ENCODE data around the gene ZNF32.
"Not testable (repeated sequence)": the region's sequence is repeated elsewhere in the genome, so short reads cannot be mapped to it uniquely, and the experiment has no call there.

Gene ZNF32

DNA sequence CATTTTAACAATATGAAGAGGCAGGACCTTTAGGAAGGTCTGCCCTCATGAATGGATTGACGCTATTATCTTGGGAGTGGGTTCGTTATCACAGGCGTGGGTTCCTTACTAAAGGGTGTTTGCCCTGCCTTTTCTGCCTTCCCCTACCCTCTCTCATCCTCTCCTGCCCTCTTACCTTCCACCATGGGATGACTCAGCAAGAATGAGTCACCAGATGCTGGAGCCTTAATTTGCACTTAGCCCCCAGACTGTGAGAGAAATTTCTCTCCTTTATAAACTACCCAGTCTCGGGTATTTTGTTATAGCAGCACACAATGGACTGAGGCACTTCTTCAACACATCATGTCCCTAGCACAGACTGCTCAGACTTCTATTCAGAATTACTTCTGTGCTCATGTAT, 31.4 kb upstream of the ZNF32 start:
- no peak for DNase-seq

GRCh38 chr10:43679509-43679908, 30.8 kb upstream of the ZNF32 start:
- no peak for DNase-seq

GRCh38 chr10:43678654-43679053, 30.0 kb upstream of the ZNF32 start:
- DNase-seq, result no peak

DNA sequence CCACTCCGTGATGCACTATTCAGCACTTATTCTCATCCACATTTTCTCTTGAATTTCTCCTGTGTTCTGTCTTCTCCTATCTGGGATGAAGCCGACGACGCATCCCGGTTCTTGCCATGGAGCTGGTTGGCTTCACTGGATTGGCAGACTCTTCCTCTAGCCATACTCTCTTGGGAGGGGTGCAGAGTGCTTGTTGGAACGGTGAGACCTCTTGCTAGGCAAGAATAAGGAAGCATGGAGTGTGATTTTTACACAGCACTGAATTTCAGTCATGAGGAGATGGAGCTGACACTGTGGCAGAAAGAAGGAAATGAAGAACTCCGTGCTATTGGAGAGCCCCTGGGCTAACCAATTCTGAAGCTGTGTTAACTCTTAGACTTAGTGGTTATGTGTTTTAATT, 28.2 kb upstream of the ZNF32 start:
- no peak for DNase-seq

GRCh38 chr10:43676331-43676730, 27.6 kb upstream of the ZNF32 start:
- DNase-seq, result no peak

- no peak for DNase-seq
These were observed 26.0 kb upstream of the ZNF32 start for GRCh38 chr10:43674553-43675210.

GRCh38 chr10:43673471-43673870, 24.8 kb upstream of the ZNF32 start:
- DNase-seq, result no peak

DNA sequence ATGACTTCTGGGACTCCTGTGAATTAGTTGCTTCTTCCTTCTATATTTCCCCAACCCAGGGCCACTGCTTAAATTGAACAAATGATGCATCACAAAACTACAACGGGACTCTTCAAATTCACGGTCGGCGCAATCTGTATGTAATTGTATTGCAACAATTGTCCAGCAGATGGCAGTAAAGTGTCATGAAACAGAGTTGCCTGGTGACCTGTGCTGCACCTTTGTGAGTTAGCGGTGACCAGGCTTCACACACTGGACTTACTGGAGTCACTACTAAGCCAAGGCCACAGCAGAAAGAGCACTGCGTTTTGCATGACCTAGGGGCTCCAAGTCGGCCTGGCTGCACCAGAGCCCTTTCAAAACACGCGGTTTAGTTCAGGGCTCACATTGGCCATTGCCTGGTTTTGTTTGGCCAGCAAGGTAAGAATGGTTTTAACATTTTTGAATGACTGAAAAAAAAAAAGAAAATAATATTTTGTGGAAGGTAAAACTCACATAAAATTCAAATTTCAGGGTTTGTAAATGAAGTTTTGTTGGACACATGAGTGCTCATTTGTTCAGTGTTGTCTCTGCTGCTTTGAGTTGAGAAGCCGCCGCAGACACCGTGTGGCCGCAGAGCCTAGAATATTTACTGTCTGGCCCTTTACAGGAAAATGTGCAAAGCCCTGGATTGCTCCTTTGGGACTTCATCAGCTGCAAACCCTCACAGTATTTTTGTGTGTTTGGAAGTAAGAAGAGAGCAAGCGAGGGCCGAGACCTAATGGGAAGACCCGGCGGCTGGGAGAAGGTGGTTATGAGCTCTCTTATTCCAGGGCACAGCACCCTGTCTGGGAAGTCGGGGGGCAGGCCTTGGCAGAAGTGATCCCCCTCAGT, 23.2 kb upstream of the ZNF32 start:
- DNase-seq, result no peak

- DNase-seq, result no peak
These were observed 20.7 kb upstream of the ZNF32 start for GRCh38 chr10:43669386-43669785.

DNA sequence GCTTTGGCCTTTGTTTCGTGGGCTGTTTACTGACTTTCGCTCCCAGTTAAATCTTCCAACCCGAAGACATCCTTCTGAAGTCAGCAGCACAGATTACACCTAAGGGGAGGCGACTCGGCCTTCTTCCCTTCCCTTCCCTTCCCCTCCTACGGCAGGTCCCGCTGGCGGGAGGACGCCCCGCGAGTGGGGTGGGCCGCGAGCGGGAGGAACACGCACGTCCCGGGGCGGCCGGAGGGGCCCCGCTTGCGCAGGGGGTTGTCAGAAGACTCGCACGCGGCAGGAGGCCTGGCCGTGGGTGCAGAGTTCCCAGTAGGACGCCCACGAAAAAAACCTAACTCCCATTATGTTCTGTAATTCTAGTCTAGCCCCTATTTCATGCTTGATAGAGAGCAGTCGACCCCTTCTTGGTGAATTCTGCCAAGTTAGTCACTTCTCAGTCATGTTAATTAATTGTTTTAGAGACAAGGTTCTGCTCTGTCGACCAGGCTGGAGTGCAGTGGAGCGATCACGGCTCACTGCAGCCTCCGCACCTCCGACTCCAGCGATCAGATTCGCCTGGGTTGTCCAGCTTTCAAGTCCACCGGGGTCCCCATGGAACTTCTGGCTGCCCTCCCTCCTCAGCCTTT, 19.2 kb upstream of the ZNF32 start:
- no peak for DNase-seq

DNA sequence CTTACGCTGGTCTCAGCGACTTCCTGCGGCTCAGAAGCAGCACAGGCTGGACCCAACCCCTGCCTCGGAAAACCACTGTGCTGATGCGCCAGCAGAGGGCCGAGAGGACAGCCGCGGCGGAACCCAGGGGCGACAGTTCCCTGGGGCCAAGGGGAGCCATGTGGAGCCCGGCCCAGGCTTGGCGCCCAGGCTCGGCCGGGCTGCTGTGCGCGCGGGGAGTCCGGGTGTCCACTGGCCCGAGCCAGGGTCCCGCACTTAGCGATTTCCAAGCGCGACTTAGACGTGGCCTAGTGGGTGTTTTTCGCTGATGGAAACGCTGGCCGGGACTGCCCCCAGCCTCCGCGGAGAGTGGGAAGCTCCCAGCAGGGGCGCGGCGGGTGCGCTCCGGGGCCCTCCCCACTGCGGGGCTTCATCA, 18.6 kb upstream of the ZNF32 start:
- no peak for DNase-seq

DNA sequence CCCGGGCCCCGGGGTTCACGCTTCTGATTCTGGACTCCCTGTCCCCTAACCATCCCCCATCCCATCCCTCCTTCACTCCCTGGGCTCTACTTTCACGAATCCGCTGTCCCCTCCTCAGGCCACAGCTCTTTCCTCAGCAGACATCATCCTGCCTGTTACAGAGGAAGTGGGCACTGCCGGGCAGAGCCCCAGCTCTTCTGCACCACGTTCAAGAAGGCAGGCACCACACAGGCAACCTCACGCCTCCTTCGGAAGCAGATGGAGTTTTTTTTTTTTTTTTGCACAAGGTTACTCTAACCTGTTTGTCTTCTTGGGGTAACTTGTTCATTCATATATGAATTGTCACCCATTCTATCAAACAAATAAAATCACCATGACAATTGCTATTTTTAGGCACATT, 17.9 kb upstream of the ZNF32 start:
- DNase-seq, result no peak

GRCh38 chr10:43665054-43665453, 16.4 kb upstream of the ZNF32 start:
- DNase-seq, result no peak

DNA sequence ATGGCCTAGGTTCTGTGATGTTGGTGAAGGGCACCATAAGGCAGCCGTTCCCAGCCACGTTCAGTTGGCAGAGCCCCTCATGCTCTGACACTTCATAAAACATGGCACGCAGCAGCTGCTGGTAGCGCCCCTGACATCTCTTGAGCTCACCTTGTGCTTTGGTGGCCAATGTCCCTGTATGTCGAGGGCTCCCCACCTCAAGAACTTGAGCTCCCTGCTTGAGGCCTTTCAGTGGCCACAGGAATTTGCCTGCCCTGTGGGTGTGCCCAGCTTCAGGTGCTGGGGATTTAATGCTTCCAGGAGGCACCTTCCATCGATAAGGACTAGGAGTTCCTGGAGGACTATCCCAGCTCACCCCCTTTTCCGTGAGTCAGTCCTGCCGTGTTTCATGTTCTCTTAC, 9.5 kb upstream of the ZNF32 start:
- no peak for DNase-seq

- no peak for DNase-seq
These were observed 6.6 kb upstream of the ZNF32 start for GRCh38 chr10:43655311-43655710.

DNA sequence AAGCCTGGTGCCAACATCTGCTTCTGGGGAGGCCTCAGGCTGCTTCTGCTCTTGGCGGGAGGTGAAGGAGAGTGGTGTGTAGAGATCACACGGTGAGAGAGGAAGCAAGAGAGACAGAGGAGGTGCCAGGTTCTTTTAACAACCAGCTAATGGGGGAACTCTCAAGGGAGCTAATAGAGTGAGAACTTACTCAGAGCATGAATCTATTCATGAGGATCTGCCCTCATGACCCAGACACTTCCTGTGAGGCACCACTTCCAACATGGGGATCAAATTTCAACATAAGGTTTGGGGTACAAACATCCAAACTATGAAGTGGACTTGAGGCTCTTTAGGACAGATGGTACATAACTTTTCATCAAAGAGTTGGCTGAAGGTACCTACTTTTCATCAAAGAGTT, 5.1 kb upstream of the ZNF32 start:
- DNase-seq, result no peak

- no peak for DNase-seq
These were observed 473 bp upstream of the ZNF32 start for GRCh38 chr10:43649185-43649523.

DNA sequence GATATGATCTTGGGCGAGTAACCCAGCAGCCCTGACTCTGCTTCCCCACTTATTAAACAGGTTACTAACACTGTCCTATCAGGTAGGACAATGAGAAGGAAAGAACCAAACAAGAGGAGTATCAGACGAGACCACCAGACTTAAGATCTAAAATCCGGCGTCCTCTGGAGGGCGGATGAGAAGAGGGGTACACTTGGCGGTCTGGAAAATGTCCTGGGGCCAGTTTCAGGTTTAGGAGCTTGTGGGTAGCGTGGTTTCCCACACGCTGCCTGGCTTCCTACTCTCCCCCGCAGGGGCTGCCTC, 635 bp downstream of the ZNF32 start:
- DNase-seq, result no peak

DNA sequence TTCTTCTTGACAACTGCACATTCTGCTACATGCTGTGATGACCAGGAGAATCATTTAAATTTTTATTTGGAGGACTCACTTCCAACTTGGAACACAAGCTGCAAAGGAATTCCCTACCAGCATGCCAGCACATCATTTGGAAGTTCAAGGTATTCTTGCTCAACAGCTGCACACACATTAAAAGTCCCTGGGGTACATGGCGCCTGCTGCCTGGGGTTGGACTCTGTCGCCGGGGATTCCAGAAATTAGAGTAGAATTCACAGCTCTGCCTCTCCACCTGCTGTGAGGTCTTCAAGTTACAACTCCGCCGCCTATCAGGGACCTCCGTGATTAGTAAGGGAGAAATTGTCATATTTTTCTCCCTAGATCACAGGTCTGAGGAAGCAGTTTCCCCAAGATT, 1.1 kb downstream of the ZNF32 start:
- DNase-seq, result no peak

GRCh38 chr10:43645866-43646265, 2.8 kb downstream of the ZNF32 start:
- DNase-seq, result no peak

DNA sequence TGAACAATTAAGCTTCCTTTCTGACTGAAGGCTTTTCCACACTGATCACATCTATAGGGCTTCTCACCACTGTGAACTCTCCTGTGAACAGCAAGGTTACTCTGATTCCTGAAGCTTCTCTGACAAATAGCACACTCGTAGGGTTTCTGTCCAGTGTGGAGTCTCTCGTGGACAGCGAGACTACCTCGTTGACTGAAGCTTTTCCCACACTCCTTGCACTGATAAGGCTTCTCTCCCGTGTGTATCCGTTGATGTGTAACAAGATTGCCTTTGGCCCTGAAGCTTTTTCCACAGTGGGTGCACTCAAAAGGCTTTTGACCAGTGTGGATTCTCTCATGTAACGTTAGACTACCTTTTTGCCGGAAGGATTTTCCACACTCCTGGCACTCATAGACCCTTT, 4.4 kb downstream of the ZNF32 start:
- DNase-seq, result no peak

GRCh38 chr10:43640603-43641002, 8.1 kb downstream of the ZNF32 start:
- no peak for DNase-seq

DNA sequence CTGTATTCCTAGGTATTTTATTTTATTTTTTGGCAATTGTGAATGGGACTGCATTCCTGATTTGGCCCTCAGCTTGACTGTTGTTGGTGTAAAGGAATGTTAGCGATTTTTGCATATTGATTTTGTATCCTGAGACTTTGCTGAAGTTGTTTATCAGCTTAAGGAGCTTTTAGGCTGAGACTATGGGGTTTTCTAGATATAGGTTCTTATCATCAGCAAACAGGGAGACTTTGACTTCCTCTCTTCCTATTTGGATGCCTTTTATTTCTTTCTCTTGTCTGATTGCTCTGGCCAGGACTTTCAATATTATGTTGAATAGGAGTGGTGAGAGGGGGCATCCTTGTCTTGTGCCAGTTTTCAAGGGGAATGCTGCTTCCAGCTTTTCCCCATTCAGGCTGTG, 12.9 kb downstream of the ZNF32 start:
- DNase-seq, result not testable (repeated sequence)

DNA sequence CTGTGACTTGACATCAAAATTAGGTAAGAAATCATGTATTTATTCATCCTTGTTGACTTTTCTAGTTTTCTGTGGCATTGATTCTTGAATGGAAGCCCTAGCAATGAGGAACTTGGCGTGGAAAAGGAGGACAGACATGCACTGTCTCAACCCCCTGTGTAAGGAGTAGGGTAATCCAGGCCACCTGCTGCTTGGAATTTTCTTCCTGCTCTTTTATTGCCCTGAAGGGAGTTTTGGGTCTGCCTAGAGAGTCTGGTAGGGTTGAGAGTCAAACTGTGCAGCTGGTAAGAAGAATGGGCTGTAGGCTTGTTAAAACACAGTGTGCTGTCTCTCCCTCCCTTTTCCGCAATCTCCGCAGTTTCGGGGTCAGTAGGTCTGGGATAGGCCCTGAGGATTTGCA, 19.7 kb downstream of the ZNF32 start:
- no peak for DNase-seq

DNA sequence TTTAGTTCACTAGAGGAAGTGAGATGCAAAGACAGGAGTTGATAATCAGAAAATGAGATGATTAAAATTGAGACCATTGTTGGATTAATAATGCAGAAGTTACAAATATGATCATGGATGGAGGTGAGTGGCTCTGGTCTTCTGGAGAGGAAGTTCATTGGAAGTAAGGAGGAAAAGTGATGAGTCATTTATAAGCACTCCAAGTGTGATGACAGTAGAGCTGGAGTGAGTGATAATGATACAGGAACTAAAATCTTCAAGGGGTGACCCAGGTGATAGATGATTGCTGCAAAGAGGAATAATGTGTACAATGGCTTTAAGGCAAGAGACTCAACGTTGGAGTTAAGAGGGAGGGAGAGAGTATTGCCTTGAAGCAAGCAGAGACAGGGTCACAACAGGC, 20.7 kb downstream of the ZNF32 start:
- DNase-seq, result no peak

Data from activated CD4-positive, CD25-positive, alpha-beta regulatory T cell treated with anti-CD3 and anti-CD28 coated beads, Interleukin-2, amount 50 U/mL, for 72 hours (primary cell).